Measurements from ENCODE around the gene MTSS2.
"Not testable (repeated sequence)": the region's sequence is repeated elsewhere in the genome, so short reads cannot be mapped to it uniquely, and the experiment has no call there.

The MTSS2 gene

GRCh38 chr16:70678121-70678897 is 7.5 kb downstream of the MTSS2 start:
- Histone ChIP-seq H3K4me1 (ENCODE audit: control insufficient read depth, insufficient read depth, low read length, unreplicated experiment) (peaks cover 9% of the 10 kb centered on the region), H3K4me3 (ENCODE audit: low read depth, low read length) (no peak overlapping the region), H3K36me3 (ENCODE audit: insufficient read depth, low read length) (peaks cover 6% of the 10 kb centered on the region; the same call in 1 of the 2 replicates), H3K27me3 (ENCODE audit: insufficient read depth, low read length) (no peaks in the 10 kb centered on the region), H2AFZ (ENCODE audit: low read length, unreplicated experiment) (no peak overlapping the region), H3K79me2 (ENCODE audit: control insufficient read depth, insufficient read depth, low read length, unreplicated experiment) (peaks cover 30% of the 10 kb centered on the region), H3K27ac (ENCODE audit: low read depth, low read length) (no peak overlapping the region)

GRCh38 chr16:70677499-70678120 is 8.2 kb downstream of the MTSS2 start:
- Histone ChIP-seq H3K79me2 (ENCODE audit: control insufficient read depth, insufficient read depth, low read length, unreplicated experiment) (peaks cover 23% of the 10 kb centered on the region), H2AFZ (ENCODE audit: low read length, unreplicated experiment) (no peak overlapping the region), H3K27me3 (ENCODE audit: insufficient read depth, low read length) (no peaks in the 10 kb centered on the region), H3K4me1 (ENCODE audit: control insufficient read depth, insufficient read depth, low read length, unreplicated experiment) (peaks cover 7% of the 10 kb centered on the region), H3K27ac (ENCODE audit: low read depth, low read length) (no peak overlapping the region), H3K36me3 (ENCODE audit: insufficient read depth, low read length) (peaks cover 6% of the 10 kb centered on the region; the same call in 1 of the 2 replicates), H3K4me3 (ENCODE audit: low read depth, low read length) (no peak overlapping the region)

GRCh38 chr16:70676675-70677498 is 9.0 kb downstream of the MTSS2 start:
- Histone ChIP-seq H2AFZ (ENCODE audit: low read length, unreplicated experiment) (no peak overlapping the region), H3K79me2 (ENCODE audit: control insufficient read depth, insufficient read depth, low read length, unreplicated experiment) (peaks cover 16% of the 10 kb centered on the region), H3K27me3 (ENCODE audit: insufficient read depth, low read length) (no peaks in the 10 kb centered on the region), H3K4me1 (ENCODE audit: control insufficient read depth, insufficient read depth, low read length, unreplicated experiment) (peaks cover 7% of the 10 kb centered on the region), H3K27ac (ENCODE audit: low read depth, low read length) (no peak overlapping the region), H3K4me3 (ENCODE audit: low read depth, low read length) (no peak overlapping the region), H3K36me3 (ENCODE audit: insufficient read depth, low read length) (peaks cover 6% of the 10 kb centered on the region; the same call in 1 of the 2 replicates)

GRCh38 chr16:70675851-70676513 is 9.9 kb downstream of the MTSS2 start:
- peaks cover under 1% of the 10 kb centered on the region for H3K4me1 ChIP-seq (ENCODE audit: control insufficient read depth, insufficient read depth, low read length, unreplicated experiment)
- H3K27me3 ChIP-seq (ENCODE audit: insufficient read depth, low read length), result no peaks in the 10 kb centered on the region
- peaks cover 6% of the 10 kb centered on the region; the same call in 1 of the 2 replicates for H3K36me3 ChIP-seq (ENCODE audit: insufficient read depth, low read length)
- no peak overlapping the region for H2AFZ ChIP-seq (ENCODE audit: low read length, unreplicated experiment)
- H3K4me3 ChIP-seq (ENCODE audit: low read depth, low read length), result no peak overlapping the region
- H3K79me2 ChIP-seq (ENCODE audit: control insufficient read depth, insufficient read depth, low read length, unreplicated experiment), result peaks cover 7% of the 10 kb centered on the region
- H3K27ac ChIP-seq (ENCODE audit: low read depth, low read length), result no peak overlapping the region

GRCh38 chr16:70674221-70675014 is 11.4 kb downstream of the MTSS2 start:
- peaks cover 16% of the 10 kb centered on the region; the same call in 1 of the 2 replicates for H3K36me3 ChIP-seq (ENCODE audit: insufficient read depth, low read length)

GRCh38 chr16:70670938-70671337 is 14.9 kb downstream of the MTSS2 start:
- H3K4me3 ChIP-seq (ENCODE audit: low read depth, low read length); H2AFZ ChIP-seq (ENCODE audit: low read length, unreplicated experiment); H3K27me3 ChIP-seq (ENCODE audit: insufficient read depth, low read length); H3K79me2 ChIP-seq (ENCODE audit: control insufficient read depth, insufficient read depth, low read length, unreplicated experiment); H3K4me1 ChIP-seq (ENCODE audit: control insufficient read depth, insufficient read depth, low read length, unreplicated experiment); H3K27ac ChIP-seq (ENCODE audit: low read depth, low read length): not testable (repeated sequence)
- peaks cover 32% of the 10 kb centered on the region; the same call in 1 of the 2 replicates for H3K36me3 ChIP-seq (ENCODE audit: insufficient read depth, low read length)

More at GRCh38 chr16:70674221-70675014, 11.4 kb downstream of the MTSS2 start:
- Histone ChIP-seq H3K27me3 (ENCODE audit: insufficient read depth, low read length) (no peaks in the 10 kb centered on the region), H3K4me3 (ENCODE audit: low read depth, low read length) (no peak overlapping the region), H3K79me2 (ENCODE audit: control insufficient read depth, insufficient read depth, low read length, unreplicated experiment) (no peaks in the 10 kb centered on the region), H3K4me1 (ENCODE audit: control insufficient read depth, insufficient read depth, low read length, unreplicated experiment) (no peaks in the 10 kb centered on the region), H2AFZ (ENCODE audit: low read length, unreplicated experiment) (no peak overlapping the region), H3K27ac (ENCODE audit: low read depth, low read length) (no peak overlapping the region)

- Histone ChIP-seq H3K27me3 (ENCODE audit: insufficient read depth, low read length) (no peaks in the 10 kb centered on the region), H3K36me3 (ENCODE audit: insufficient read depth, low read length) (peaks cover 34% of the 10 kb centered on the region; the same call in 1 of the 2 replicates), H3K27ac (ENCODE audit: low read depth, low read length) (no peak overlapping the region)
Observed at GRCh38 chr16:70670175-70670574, 15.7 kb downstream of the MTSS2 start.

GRCh38 chr16:70665806-70666735 is 19.8 kb downstream of the MTSS2 start:
- H2AFZ ChIP-seq (ENCODE audit: low read length, unreplicated experiment), result no peak overlapping the region
- no peak overlapping the region for H3K4me3 ChIP-seq (ENCODE audit: low read depth, low read length)
- H3K27me3 ChIP-seq (ENCODE audit: insufficient read depth, low read length), result no peaks in the 10 kb centered on the region
- no peaks in the 10 kb centered on the region for H3K4me1 ChIP-seq (ENCODE audit: control insufficient read depth, insufficient read depth, low read length, unreplicated experiment)
- no peak overlapping the region for H3K27ac ChIP-seq (ENCODE audit: low read depth, low read length)
- no peaks in the 10 kb centered on the region for H3K79me2 ChIP-seq (ENCODE audit: control insufficient read depth, insufficient read depth, low read length, unreplicated experiment)
- peaks cover 33% of the 10 kb centered on the region; the same call in 1 of the 2 replicates for H3K36me3 ChIP-seq (ENCODE audit: insufficient read depth, low read length)

More at GRCh38 chr16:70670175-70670574, 15.7 kb downstream of the MTSS2 start:
- Histone ChIP-seq H3K4me1 (ENCODE audit: control insufficient read depth, insufficient read depth, low read length, unreplicated experiment) (no peaks in the 10 kb centered on the region), H2AFZ (ENCODE audit: low read length, unreplicated experiment) (no peak overlapping the region), H3K79me2 (ENCODE audit: control insufficient read depth, insufficient read depth, low read length, unreplicated experiment) (no peaks in the 10 kb centered on the region), H3K4me3 (ENCODE audit: low read depth, low read length) (no peak overlapping the region)

- Histone ChIP-seq H3K36me3 (ENCODE audit: insufficient read depth, low read length) (peaks cover 30% of the 10 kb centered on the region; the same call in 1 of the 2 replicates), H3K79me2 (ENCODE audit: control insufficient read depth, insufficient read depth, low read length, unreplicated experiment) (no peaks in the 10 kb centered on the region), H2AFZ (ENCODE audit: low read length, unreplicated experiment) (no peak overlapping the region), H3K27ac (ENCODE audit: low read depth, low read length) (no peak overlapping the region), H3K4me3 (ENCODE audit: low read depth, low read length) (no peak overlapping the region), H3K4me1 (ENCODE audit: control insufficient read depth, insufficient read depth, low read length, unreplicated experiment) (no peaks in the 10 kb centered on the region), H3K27me3 (ENCODE audit: insufficient read depth, low read length) (no peaks in the 10 kb centered on the region)
Observed at GRCh38 chr16:70665113-70665694, 20.6 kb downstream of the MTSS2 start.

Data from ACC112 (cell line).